AG04450 (cell line): ENCODE measurements around the gene CPE. TPM values are rescaled to one million over a fixed set of nuclear protein-coding genes. Genes with fewer than 3 reads are reported as not detected.

ENCODE experiments used
- CTCF ChIA-PET: fragments of 300-600, 350-600 bp; formaldehyde crosslinking; extraction: SDS; loops from one replicate; lab custom pipeline; 2022; ENCODE audit warnings: antibody characterized with exemption, inconsistent platforms; lab: Charles Lee
- POLR2A ChIA-PET: fragments of 350-600 bp; formaldehyde crosslinking; extraction: SDS; loops from one replicate; lab custom pipeline; 2021; ENCODE audit warnings: antibody characterized with exemption, inconsistent platforms; lab: Yijun Ruan, JAX
- DNase-seq: peaks from one replicate; pipeline ENCODE4 v3.0.0-alpha.2; 2011; ENCODE audit warnings: low read depth, low spot score
- H3K27ac ChIP-seq: one replicate; pipeline ENCODE4 v1.5.1; 2012; ENCODE audit warnings: low read depth, low read length, control low read depth
- H3K27me3 ChIP-seq: one replicate; pipeline ENCODE4 v1.6.0; 2012; ENCODE audit warnings: low read length; ENCODE audit not compliant: control insufficient read depth, insufficient read depth
- H3K4me3 ChIP-seq: 2 replicates; pipeline ENCODE4 v1.5.1; 2011; ENCODE audit warnings: mild to moderate bottlenecking, low read depth, low read length, control low read depth
- H3K9me3 ChIP-seq: 2 replicates; pipeline ENCODE4 v1.5.1; 2012; ENCODE audit warnings: low read length; ENCODE audit not compliant: control insufficient read depth, insufficient read depth
- polyA plus RNA-seq: library from polyadenylated mRNA; depleted of rRNA; stranded (reverse); fragments of >200 nt; gene quantifications from 2 replicates; pipeline ENCODE4 v1.2.3, GENCODE V29; 2011
- TF ChIP-seq, protein P1 (sequence below): IDR thresholded peaks from 2 replicates; pipeline ENCODE4 v1.5.1; 2011; ENCODE audit warnings: low read depth, low read length, control low read depth, inconsistent platforms

The CPE gene
- polyA plus RNA-seq, 1 experiment, result 11.8 TPM

DNA sequence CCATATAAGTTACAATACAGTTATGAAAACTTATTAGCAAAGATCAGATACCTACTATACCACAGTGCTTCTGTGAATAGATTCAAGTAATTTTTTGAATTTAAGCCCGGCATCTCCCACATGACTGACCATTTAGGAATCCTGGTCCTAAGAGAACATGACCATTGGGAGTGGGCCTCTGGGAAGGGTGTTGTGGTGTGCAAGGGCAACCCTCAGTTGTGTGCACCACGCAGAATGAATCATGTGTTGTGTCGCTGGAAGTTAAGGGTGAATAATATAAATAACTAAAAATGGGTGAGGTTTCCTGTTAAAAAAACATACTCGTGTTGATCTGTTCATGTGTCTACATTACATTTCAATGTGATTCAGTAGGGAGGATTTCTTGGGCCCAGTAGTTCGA is 15.5 kb downstream of the CPE start:
- TF ChIP-seq, protein P1, sequence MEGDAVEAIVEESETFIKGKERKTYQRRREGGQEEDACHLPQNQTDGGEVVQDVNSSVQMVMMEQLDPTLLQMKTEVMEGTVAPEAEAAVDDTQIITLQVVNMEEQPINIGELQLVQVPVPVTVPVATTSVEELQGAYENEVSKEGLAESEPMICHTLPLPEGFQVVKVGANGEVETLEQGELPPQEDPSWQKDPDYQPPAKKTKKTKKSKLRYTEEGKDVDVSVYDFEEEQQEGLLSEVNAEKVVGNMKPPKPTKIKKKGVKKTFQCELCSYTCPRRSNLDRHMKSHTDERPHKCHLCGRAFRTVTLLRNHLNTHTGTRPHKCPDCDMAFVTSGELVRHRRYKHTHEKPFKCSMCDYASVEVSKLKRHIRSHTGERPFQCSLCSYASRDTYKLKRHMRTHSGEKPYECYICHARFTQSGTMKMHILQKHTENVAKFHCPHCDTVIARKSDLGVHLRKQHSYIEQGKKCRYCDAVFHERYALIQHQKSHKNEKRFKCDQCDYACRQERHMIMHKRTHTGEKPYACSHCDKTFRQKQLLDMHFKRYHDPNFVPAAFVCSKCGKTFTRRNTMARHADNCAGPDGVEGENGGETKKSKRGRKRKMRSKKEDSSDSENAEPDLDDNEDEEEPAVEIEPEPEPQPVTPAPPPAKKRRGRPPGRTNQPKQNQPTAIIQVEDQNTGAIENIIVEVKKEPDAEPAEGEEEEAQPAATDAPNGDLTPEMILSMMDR, result no peak
- H3K27me3 ChIP-seq, result no peaks in the 10 kb centered on the region
- no peak for DNase-seq
- H3K4me3 ChIP-seq, result no peak overlapping the region
- ChIA-PET POLR2A (no interaction called here), CTCF (no interaction called here)
- H3K9me3 ChIP-seq, result no peaks in the 10 kb centered on the region
- no peak overlapping the region for H3K27ac ChIP-seq

GRCh38 chr4:165398570-165398969 is 19.8 kb downstream of the CPE start:
- POLR2A ChIA-PET, result no interaction called here
- no peak for DNase-seq
- Histone ChIP-seq H3K9me3 (no peaks in the 10 kb centered on the region), H3K4me3 (no peak overlapping the region), H3K27me3 (no peaks in the 10 kb centered on the region), H3K27ac (no peak overlapping the region)
- TF ChIP-seq, protein P1, result no peak
- CTCF ChIA-PET, result no interaction called here

GRCh38 chr4:165402375-165402774 is 23.6 kb downstream of the CPE start:
- POLR2A ChIA-PET, result no interaction called here
- Histone ChIP-seq H3K4me3 (no peak overlapping the region), H3K9me3 (no peaks in the 10 kb centered on the region), H3K27ac (no peak overlapping the region), H3K27me3 (no peaks in the 10 kb centered on the region)
- CTCF ChIA-PET, result no interaction called here
- TF ChIP-seq, protein P1, result no peak
- DNase-seq, result no peak

DNA sequence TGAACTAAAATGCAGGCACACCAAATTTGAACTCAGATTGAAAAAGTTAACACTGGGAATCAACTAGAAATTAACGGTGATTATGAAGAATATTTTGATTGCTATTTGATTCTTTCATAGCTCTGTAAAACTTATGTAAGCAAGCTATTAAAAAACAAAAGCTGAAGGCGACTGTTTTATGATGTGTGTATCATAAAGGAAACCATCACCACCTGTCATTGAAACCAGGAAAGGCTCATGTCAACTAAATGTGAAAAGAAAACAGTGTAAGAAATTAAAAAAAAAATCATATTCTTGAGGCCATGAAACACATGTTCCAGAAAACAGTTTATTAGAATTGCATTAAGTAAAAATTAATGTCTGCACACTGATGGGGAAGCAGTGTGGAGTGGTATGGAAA is 24.2 kb downstream of the CPE start:
- ChIA-PET CTCF (no interaction called here), POLR2A (no interaction called here)
- DNase-seq, result no peak

DNA sequence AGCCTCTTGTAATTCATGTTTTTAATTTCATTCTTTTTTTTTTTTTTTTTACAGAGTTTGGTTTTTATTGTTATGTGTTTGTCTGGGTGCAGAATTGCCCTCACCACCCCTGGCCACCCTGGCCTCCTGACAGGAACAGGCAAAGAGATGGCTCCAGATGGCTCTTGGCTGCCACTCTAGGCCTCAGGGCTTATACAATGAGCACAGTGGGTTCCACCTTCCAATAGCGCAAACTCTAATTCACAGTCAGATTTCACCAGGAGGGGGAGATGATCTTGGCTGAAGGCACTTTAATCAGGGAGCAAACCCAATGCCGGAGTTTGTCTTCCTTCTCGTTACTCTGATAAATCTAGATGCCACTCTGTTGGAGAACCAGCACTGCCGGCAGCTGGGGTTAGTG is 24.8 kb downstream of the CPE start:
- no peak for DNase-seq
- TF ChIP-seq, protein P1, result no peak
- H3K27me3 ChIP-seq, result no peaks in the 10 kb centered on the region
- POLR2A ChIA-PET, result no interaction called here
- CTCF ChIA-PET, result no interaction called here
- H3K27ac ChIP-seq, result no peak overlapping the region
- no peaks in the 10 kb centered on the region for H3K9me3 ChIP-seq
- no peak overlapping the region for H3K4me3 ChIP-seq

More for the DNA sequence above, 24.2 kb downstream of the CPE start:
- no peak overlapping the region for H3K27ac ChIP-seq
- no peak overlapping the region for H3K4me3 ChIP-seq
- no peaks in the 10 kb centered on the region for H3K27me3 ChIP-seq
- TF ChIP-seq, protein P1, result no peak
- H3K9me3 ChIP-seq, result no peaks in the 10 kb centered on the region
